Mesothelial cell of epicardium (in vitro differentiated cells): ENCODE data around the gene CSTPP1. TPM values are rescaled to one million over a fixed set of nuclear protein-coding genes. Genes with fewer than 3 reads are reported as not detected.

Experiments used
- DNase-seq, 2 experiments: peaks; one replicate each; pipeline ENCODE4 v3.0.0; 2021; ENCODE audit warnings: low spot score in 2 of 2; ENCODE audit not compliant: unreplicated experiment in 2 of 2
- H3K27ac Mint-ChIP-seq: 2 replicates; pipeline ENCODE4 v1.8.0; 2021; ENCODE audit warnings: mixed read lengths
- H3K27me3 Mint-ChIP-seq: 2 replicates; pipeline ENCODE4 v1.8.0; 2021; ENCODE audit warnings: low read depth, mixed read lengths
- H3K36me3 Mint-ChIP-seq: 2 replicates; pipeline ENCODE4 v1.8.0; 2021; ENCODE audit warnings: mixed read lengths
- H3K4me1 Mint-ChIP-seq: 2 replicates; pipeline ENCODE4 v1.8.0; 2021; ENCODE audit warnings: mixed read lengths
- H3K4me3 Mint-ChIP-seq: 2 replicates; pipeline ENCODE4 v1.8.0; 2021; ENCODE audit warnings: mild to moderate bottlenecking, moderate library complexity, mixed read lengths
- H3K9me3 Mint-ChIP-seq: 2 replicates; pipeline ENCODE4 v1.8.0; 2021; ENCODE audit warnings: mixed read lengths
- CTCF ChIP-seq: fragments of 200-600 bp; sonication (generic); IDR thresholded peaks from one replicate; pipeline ENCODE4 v1.5.0; 2021; ENCODE audit warnings: antibody characterized with exemption; ENCODE audit not compliant: unreplicated experiment
- total RNA-seq: library from RNA; stranded (reverse); gene quantifications from 3 replicates; pipeline ENCODE4 v1.2.1, GENCODE V29; 2021

Gene CSTPP1
- total RNA-seq, 1 donor from 2014 or later, result 44.0 TPM

GRCh38 chr11:47143322-47143721 is 206.8 kb downstream of the CSTPP1 start:
- no peaks in the 10 kb centered on the region for H3K27me3 Mint-ChIP-seq
- peaks cover 3% of the 10 kb centered on the region for H3K36me3 Mint-ChIP-seq
- no peak for TF ChIP-seq CTCF
- no peak for DNase-seq
- peaks cover 13% of the 10 kb centered on the region for H3K4me1 Mint-ChIP-seq
- H3K9me3 Mint-ChIP-seq, result no peaks in the 10 kb centered on the region
- peak overlapping the region; percentile 83 for H3K27ac Mint-ChIP-seq
- H3K4me3 Mint-ChIP-seq, result no peak overlapping the region

- Mint-ChIP-seq H3K27ac (no peak overlapping the region), H3K4me3 (no peak overlapping the region), H3K36me3 (no peaks in the 10 kb centered on the region), H3K27me3 (no peaks in the 10 kb centered on the region), H3K4me1 (peaks cover 13% of the 10 kb centered on the region), H3K9me3 (no peaks in the 10 kb centered on the region)
- DNase-seq, result no peak
- no peak for TF ChIP-seq CTCF
Measured at GRCh38 chr11:47144541-47144940, 208.0 kb downstream of the CSTPP1 start.

GRCh38 chr11:47147250-47147649 is 210.7 kb downstream of the CSTPP1 start:
- Mint-ChIP-seq H3K9me3 (no peaks in the 10 kb centered on the region), H3K27me3 (no peaks in the 10 kb centered on the region), H3K27ac (peak overlapping the region; percentile 14), H3K36me3 (no peaks in the 10 kb centered on the region), H3K4me3 (no peak overlapping the region), H3K4me1 (peaks cover 13% of the 10 kb centered on the region)
- no peak for TF ChIP-seq CTCF
- no peak for DNase-seq

- Mint-ChIP-seq H3K27me3 (no peaks in the 10 kb centered on the region), H3K36me3 (no peaks in the 10 kb centered on the region), H3K4me3 (no peak overlapping the region), H3K4me1 (peaks cover 13% of the 10 kb centered on the region), H3K27ac (no peak overlapping the region), H3K9me3 (no peaks in the 10 kb centered on the region)
- TF ChIP-seq CTCF, result no peak
- DNase-seq, result no peak
Measured at GRCh38 chr11:47147681-47148080, 211.1 kb downstream of the CSTPP1 start.

- Mint-ChIP-seq H3K27ac (no peak overlapping the region), H3K27me3 (no peaks in the 10 kb centered on the region), H3K36me3 (no peaks in the 10 kb centered on the region)
Measured at GRCh38 chr11:47148270-47148669, 211.7 kb downstream of the CSTPP1 start.

More at GRCh38 chr11:47148270-47148669, 211.7 kb downstream of the CSTPP1 start:
- Mint-ChIP-seq H3K4me3 (no peak overlapping the region), H3K4me1 (peaks cover 11% of the 10 kb centered on the region), H3K9me3 (no peaks in the 10 kb centered on the region)
- DNase-seq, result no peak
- no peak for TF ChIP-seq CTCF
